A549 (cell line): ENCODE measurements around the gene KRT3. TPM values are rescaled to one million over a fixed set of nuclear protein-coding genes. Genes with fewer than 3 reads are reported as not detected.

Experiments used
- ATAC-seq, 2 experiments: fragments of 200-7000 bp in 1 of 2; fragments of >200 bp in 1 of 2; cut with Nextera tagmentation in 1 of 2; cut with Tn5 transposase in 1 of 2; 3 replicates each; pipeline versions ENCODE4 v1.8.0 to v1.9.1; 2018 to 2020; ENCODE audit warnings: mild to moderate bottlenecking in 1 of 2, moderate library complexity in 1 of 2
- CTCF ChIA-PET: fragments of 300-600 bp; sonication (Branson Sonifier 250); formaldehyde crosslinking; extraction: SDS; loops from one replicate; lab custom pipeline; 2021; ENCODE audit warnings: antibody characterized with exemption, inconsistent platforms; lab: Yijun Ruan, JAX
- POLR2A ChIA-PET: fragments of 350-600 bp; formaldehyde crosslinking; extraction: SDS; loops from one replicate; lab custom pipeline; 2021; ENCODE audit warnings: antibody characterized with exemption, inconsistent platforms; lab: Yijun Ruan, JAX
- DNase-seq, 2 experiments: peaks; one replicate each; pipeline versions ENCODE4 v3.0.0 to v3.0.0-alpha.2; 2011 to 2016; ENCODE audit warnings: low read depth in 1 of 2, low spot score in 1 of 2
- FAIRE-seq: peaks from 2 replicates; lab custom pipeline; 2011; peaks lifted over from hg19 to GRCh38; lab: Jason Lieb, UNC
- H3K27ac ChIP-seq, 2 experiments: fragments of >200 bp; sonication (Bioruptor Twin); formaldehyde crosslinking; 3 replicates each; pipeline ENCODE4 v1.5.1; 2016 to 2017
- H3K4me1 ChIP-seq: fragments of >200 bp; sonication (Bioruptor Twin); formaldehyde crosslinking; 3 replicates; pipeline ENCODE4 v1.6.1; 2016
- H3K4me2 ChIP-seq: fragments of >200 bp; sonication (Bioruptor Twin); formaldehyde crosslinking; 3 replicates; pipeline ENCODE4 v1.6.1; 2016
- H3K4me3 ChIP-seq: fragments of >200 bp; sonication (Bioruptor Twin); formaldehyde crosslinking; 3 replicates; pipeline ENCODE4 v1.5.1; 2016
- H3K9me3 ChIP-seq: fragments of >200 bp; sonication (Bioruptor Twin); formaldehyde crosslinking; 3 replicates; pipeline ENCODE4 v1.6.1; 2016
- ATOH8 ChIP-seq: fragments of 250-450 bp; sonication (Bioruptor Pico); IDR thresholded peaks from 2 replicates; pipeline ENCODE4 v1.5.0; 2020; ENCODE audit warnings: low read depth, mild to moderate bottlenecking, moderate library complexity
- BCL3 ChIP-seq: fragments of >200 bp; sonication (Bioruptor Twin); formaldehyde crosslinking; IDR thresholded peaks from 3 replicates; pipeline ENCODE4 v1.6.1; 2016
- CBX8 ChIP-seq: fragments of 200-600 bp; sonication (generic); IDR thresholded peaks from 2 replicates; pipeline ENCODE4 v1.6.1; 2016
- EHMT2 ChIP-seq: fragments of 200-600 bp; sonication (generic); IDR thresholded peaks from 2 replicates; pipeline ENCODE4 v1.6.1; 2016; ENCODE audit warnings: antibody characterized with exemption, low read depth, mild to moderate bottlenecking, moderate library complexity
- EP300 ChIP-seq, 2 experiments: fragments of >200 bp; sonication (Bioruptor Twin); formaldehyde crosslinking; IDR thresholded peaks; 2 replicates in 1 of 2; 3 replicates in 1 of 2; pipeline ENCODE4 v1.6.1; 2016 to 2017
- HDAC2 ChIP-seq: fragments of 200-600 bp; sonication (generic); IDR thresholded peaks from 2 replicates; pipeline ENCODE4 v1.6.1; 2016
- HES2 ChIP-seq: fragments of >200 bp; sonication (Bioruptor Twin); formaldehyde crosslinking; IDR thresholded peaks from 2 replicates; pipeline ENCODE4 v1.6.1; 2016
- HMGXB4 ChIP-seq: fragments of 250-450 bp; sonication (Bioruptor Pico); IDR thresholded peaks from 2 replicates; pipeline ENCODE4 v1.5.0; 2021; ENCODE audit warnings: mild to moderate bottlenecking, moderate library complexity, borderline replicate concordance
- JUN ChIP-seq, 2 experiments: fragments of >200 bp; sonication (Bioruptor Twin); formaldehyde crosslinking; IDR thresholded peaks; 2 replicates in 1 of 2; 3 replicates in 1 of 2; pipeline ENCODE4 v1.6.1; 2016 to 2017
- KDM1A ChIP-seq: fragments of 200-600 bp; sonication (generic); IDR thresholded peaks from 2 replicates; pipeline ENCODE4 v1.6.1; 2016; ENCODE audit warnings: low read depth, mild to moderate bottlenecking
- MAX ChIP-seq: IDR thresholded peaks from 2 replicates; pipeline ENCODE4 v1.6.1; 2012
- MYC ChIP-seq: IDR thresholded peaks from 2 replicates; pipeline ENCODE4 v1.6.1; 2012; ENCODE audit warnings: mild to moderate bottlenecking, inconsistent platforms, low read length, improper control_type of control experiment, borderline replicate concordance
- NR3C1 ChIP-seq: fragments of >200 bp; sonication (Bioruptor Twin); formaldehyde crosslinking; IDR thresholded peaks from 3 replicates; pipeline ENCODE4 v1.6.1; 2017
- PHF8 ChIP-seq: fragments of 200-600 bp; sonication (generic); IDR thresholded peaks from 2 replicates; pipeline ENCODE4 v1.6.1; 2016; ENCODE audit warnings: low read depth, mild to moderate bottlenecking, antibody characterized with exemption, moderate library complexity, borderline replicate concordance
- POLR2AphosphoS2 ChIP-seq: conservative IDR thresholded peaks from 2 replicates; pipeline ENCODE4 v1.6.1; 2012; ENCODE audit warnings: low read length, improper control_type of control experiment, inconsistent platforms
- RAD21 ChIP-seq, 2 experiments: fragments of >200 bp in 1 of 2; sonication (Bioruptor Twin) in 1 of 2; formaldehyde crosslinking in 1 of 2; IDR thresholded peaks in 1 of 2; conservative IDR thresholded peaks in 1 of 2; 2 replicates in 1 of 2; 3 replicates in 1 of 2; pipeline ENCODE4 v1.6.1; 2012 to 2018; ENCODE audit warnings: inconsistent platforms in 1 of 2
- RARB ChIP-seq: fragments of 250-450 bp; sonication (Bioruptor Pico); IDR thresholded peaks from 2 replicates; pipeline ENCODE4 v1.8.0; 2021; ENCODE audit warnings: mild to moderate bottlenecking, moderate library complexity
- RCOR1 ChIP-seq: fragments of 150-350 bp; IDR thresholded peaks from 2 replicates; pipeline ENCODE4 v1.6.1; 2014; ENCODE audit warnings: antibody characterized with exemption, low read length, low read depth
- REST ChIP-seq: fragments of 200-600 bp; sonication (generic); IDR thresholded peaks from 2 replicates; pipeline ENCODE4 v1.6.1; 2016; ENCODE audit warnings: antibody characterized with exemption, mild to moderate bottlenecking, moderate library complexity
- RFX5 ChIP-seq: fragments of 450-650 bp; IDR thresholded peaks from 2 replicates; pipeline ENCODE4 v1.7.1; 2014; ENCODE audit warnings: antibody characterized with exemption, mild to moderate bottlenecking, moderate library complexity
- RNF2 ChIP-seq: fragments of 200-600 bp; sonication (generic); IDR thresholded peaks from 2 replicates; pipeline ENCODE4 v1.6.1; 2016; ENCODE audit warnings: low read depth, mild to moderate bottlenecking, antibody characterized with exemption, moderate library complexity, borderline replicate concordance
- TFCP2L1 ChIP-seq: fragments of 250-450 bp; sonication (Bioruptor Pico); IDR thresholded peaks from 2 replicates; pipeline ENCODE4 v1.5.0; 2021; ENCODE audit warnings: mild to moderate bottlenecking
- ZC3H11A ChIP-seq: fragments of 450-650 bp; IDR thresholded peaks from 2 replicates; pipeline ENCODE4 v1.6.1; 2014; ENCODE audit warnings: antibody characterized with exemption, mild to moderate bottlenecking
- ZSCAN20 ChIP-seq: fragments of 250-450 bp; sonication (Bioruptor Pico); IDR thresholded peaks from 2 replicates; pipeline ENCODE4 v1.8.0; 2022; ENCODE audit warnings: mild to moderate bottlenecking, moderate library complexity
- WGBS: methylation state at CpG from one replicate; pipeline ENCODE4 v1.1.6; 2017; ENCODE audit errors: missing lambda C conversion rate; 5-methylcytosine and 5-hydroxymethylcytosine counted together
- polyA plus RNA-seq, 4 experiments: library from polyadenylated mRNA; depleted of rRNA in 3 of 4; stranded (reverse); fragments of >200 nt; fragmentation: RNase III in 1 of 4; extraction: RNeasy Plus Mini Kit Qiagen cat#74134 plus additional on column Dnase treatment in 1 of 4; gene quantifications; 2 replicates in 3 of 4; 3 replicates in 1 of 4; pipeline ENCODE4 v1.2.3, GENCODE V29; 2011 to 2017

The KRT3 gene
- polyA plus RNA-seq, 2 of the 4 experiments (the other 2 are of a cell fraction): 0.04 to 0.06 TPM

GRCh38 chr12:52783563-52784316, 12.2 kb downstream of the KRT3 start:
- Histone ChIP-seq H3K27ac (no peak overlapping the region), H3K9me3 (no peaks in the 10 kb centered on the region), H3K4me3 (no peak overlapping the region), H3K4me1 (no peaks in the 10 kb centered on the region), H3K4me2 (no peak overlapping the region)
- POLR2A ChIA-PET: no interaction called here
- TF ChIP-seq EHMT2 (no peak), JUN (IDR thresholded peaks at IDR 0.05) (no peak), REST (no peak), ZC3H11A (no peak), MYC (no peak), BCL3 (no peak), POLR2AphosphoS2 (no peak), CBX8 (no peak), RCOR1 (no peak), HMGXB4 (CRISPR knock-in tag) (no peak), PHF8 (no peak), RAD21 (conservative IDR thresholded peaks at IDR 0.05 in 1 of 2, IDR thresholded peaks at IDR 0.05 in 1 of 2) (no peak), RARB (CRISPR knock-in tag) (no peak), MAX (no peak), TFCP2L1 (no peak), EP300 (IDR thresholded peaks at IDR 0.05) (no peak), HDAC2 (no peak), RFX5 (no peak)
- DNase-seq (no peak), FAIRE-seq (no peak), ATAC-seq (no peak)
- CTCF ChIA-PET: no interaction called here
- 71% methylated on average over 7 of the region's 7 CpGs for WGBS

- no peak for FAIRE-seq
- WGBS: 90% methylated on average over 4 of the region's 4 CpGs
- no peaks in the 10 kb centered on the region for H3K9me3 ChIP-seq
- no peaks in the 10 kb centered on the region for H3K4me1 ChIP-seq
- no peak overlapping the region for H3K4me3 ChIP-seq
- ChIA-PET POLR2A (no interaction called here), CTCF (no interaction called here)
- H3K27ac ChIP-seq: no peak overlapping the region
- no peak overlapping the region for H3K4me2 ChIP-seq
- no peak for ATAC-seq
- no peak for DNase-seq
- TF ChIP-seq HES2: no peak
- no peak for TF ChIP-seq RNF2
- no peak for TF ChIP-seq REST
- no peak for TF ChIP-seq ZSCAN20 (CRISPR knock-in tag)
- no peak for TF ChIP-seq MYC
- TF ChIP-seq KDM1A: no peak
- TF ChIP-seq NR3C1: no peak
- no peak for TF ChIP-seq JUN (IDR thresholded peaks at IDR 0.05)
- TF ChIP-seq ATOH8: no peak
These were observed 13.4 kb downstream of the KRT3 start for GRCh38 chr12:52782502-52782901.
